Testis (tissue), 2 donors: ENCODE measurements around the gene LRRC56.

ENCODE experiments used
- CTCF ChIP-seq, 3 experiments: fragments of 450-650 bp in 2 of 3; fragments of 200-600 bp in 1 of 3; sonication (generic) in 1 of 3; IDR thresholded peaks; one replicate each; pipeline ENCODE4 v1.5.1; 2016 to 2019; ENCODE audit warnings: antibody characterized with exemption in 3 of 3, mild to moderate bottlenecking in 2 of 3, moderate library complexity in 1 of 3
- POLR2A ChIP-seq: fragments of 450-650 bp; IDR thresholded peaks from one replicate; pipeline ENCODE4 v1.6.1; 2017; ENCODE audit warnings: antibody characterized with exemption, mild to moderate bottlenecking, moderate library complexity

DNA sequence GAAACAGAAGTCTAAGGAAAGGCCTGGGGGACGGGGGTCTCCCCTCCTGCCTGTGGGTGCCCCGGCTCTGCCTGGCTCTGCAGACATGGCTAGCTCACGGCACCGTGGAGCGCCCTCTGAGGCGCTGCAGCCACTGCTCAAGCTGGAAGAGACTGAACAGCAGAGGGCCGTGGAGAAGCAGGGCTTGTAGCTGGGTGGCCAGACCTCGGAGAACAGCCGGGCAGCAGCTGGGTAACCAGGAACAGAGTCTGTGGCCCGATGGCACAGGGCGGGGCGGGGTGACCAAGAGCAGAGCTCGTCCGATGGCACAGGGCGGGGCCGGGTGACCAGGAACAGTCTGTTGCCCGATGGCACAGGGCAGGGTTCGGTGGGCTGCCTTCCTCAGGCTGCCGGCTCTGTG lies 48.3 kb upstream of the LRRC56 start:
- no peak for TF ChIP-seq CTCF (IDR thresholded peaks at IDR 0.05)
- no peak for TF ChIP-seq POLR2A
